NAMALWA (cell line): ENCODE data around the gene MRGPRF.

Experiments
- DNase-seq: peaks from one replicate; pipeline ENCODE4 v3.0.0-alpha.2; 2015; ENCODE audit warnings: low spot score

The MRGPRF gene

GRCh38 chr11:69022260-69022659, 9.2 kb upstream of the MRGPRF start:
- no peak for DNase-seq

DNA sequence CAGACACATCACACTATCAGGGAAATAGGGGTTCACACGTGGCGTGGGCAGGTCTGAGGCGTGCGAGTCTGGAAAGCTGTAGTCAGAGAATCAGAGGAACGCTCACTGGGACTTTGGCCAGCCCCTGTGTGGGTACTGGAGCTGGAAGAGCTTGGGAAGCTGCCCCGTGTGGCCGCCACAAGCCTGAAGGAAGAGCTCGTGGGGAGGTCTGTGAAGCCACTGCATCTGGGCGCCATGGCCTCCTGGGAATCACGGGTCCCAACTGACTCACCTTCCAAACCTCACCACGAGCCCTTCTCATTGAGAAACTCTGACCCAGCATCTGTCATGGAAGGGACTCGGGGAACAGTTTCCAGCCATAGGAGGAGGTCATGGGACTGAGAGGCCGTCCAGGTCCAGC, 5.9 kb upstream of the MRGPRF start:
- no peak for DNase-seq

DNA sequence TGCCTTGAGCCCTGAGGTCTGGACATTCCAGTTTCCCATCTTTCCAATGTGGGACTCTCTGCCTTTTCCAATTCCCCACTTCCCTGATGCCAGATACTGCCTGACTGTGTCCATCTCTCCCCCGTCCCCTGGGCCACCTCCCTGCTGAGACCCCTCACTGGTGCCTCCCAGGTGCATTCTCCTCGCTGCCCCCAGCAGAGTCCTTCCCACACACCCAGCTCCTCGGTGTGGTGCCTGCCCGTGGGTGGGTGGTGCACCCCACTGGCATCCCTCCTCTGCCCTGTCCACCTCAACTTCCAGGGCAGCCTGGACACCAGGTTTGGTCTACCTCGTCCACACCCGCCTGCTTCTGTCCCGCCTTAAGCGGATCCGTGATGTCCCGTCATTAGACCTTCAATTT, 4.9 kb upstream of the MRGPRF start:
- DNase-seq, result no peak

DNA sequence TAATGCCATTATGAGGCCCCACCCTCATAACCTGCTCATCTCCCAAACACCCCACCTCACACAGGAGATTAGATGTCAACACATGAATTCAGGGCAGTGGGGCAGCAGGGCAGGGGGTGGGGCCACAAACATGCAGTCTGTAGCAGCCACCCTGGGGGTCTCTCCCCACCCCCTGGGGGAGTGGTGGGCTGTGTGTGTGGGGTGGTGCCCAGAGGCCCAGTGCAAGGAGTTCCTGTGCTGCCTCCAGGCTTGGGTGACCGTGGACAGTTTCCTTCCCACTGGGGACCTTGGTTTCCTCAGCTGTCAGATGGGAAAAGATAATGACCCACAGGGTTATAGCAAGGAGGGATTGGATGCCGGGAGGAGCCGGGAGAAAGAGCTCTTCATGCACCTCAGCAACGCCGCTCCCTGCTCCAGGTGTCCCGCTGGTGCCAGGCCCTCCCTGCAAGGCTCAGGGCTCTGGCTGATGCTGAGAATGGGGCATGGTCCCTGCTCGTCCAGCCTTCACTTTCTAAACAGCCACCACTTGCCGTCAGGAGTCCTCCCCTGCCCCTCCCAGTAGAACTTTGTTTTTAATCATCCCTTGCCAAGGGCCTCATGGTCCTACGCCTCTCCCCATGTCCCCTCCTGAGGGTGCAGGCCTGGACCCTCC, 2.0 kb upstream of the MRGPRF start:
- no peak for DNase-seq

GRCh38 chr11:69014084-69014851, 1.2 kb upstream of the MRGPRF start:
- DNase-seq, result no peak

- DNase-seq, result no peak
These were observed 696 bp downstream of the MRGPRF start for GRCh38 chr11:69012092-69013008.

DNA sequence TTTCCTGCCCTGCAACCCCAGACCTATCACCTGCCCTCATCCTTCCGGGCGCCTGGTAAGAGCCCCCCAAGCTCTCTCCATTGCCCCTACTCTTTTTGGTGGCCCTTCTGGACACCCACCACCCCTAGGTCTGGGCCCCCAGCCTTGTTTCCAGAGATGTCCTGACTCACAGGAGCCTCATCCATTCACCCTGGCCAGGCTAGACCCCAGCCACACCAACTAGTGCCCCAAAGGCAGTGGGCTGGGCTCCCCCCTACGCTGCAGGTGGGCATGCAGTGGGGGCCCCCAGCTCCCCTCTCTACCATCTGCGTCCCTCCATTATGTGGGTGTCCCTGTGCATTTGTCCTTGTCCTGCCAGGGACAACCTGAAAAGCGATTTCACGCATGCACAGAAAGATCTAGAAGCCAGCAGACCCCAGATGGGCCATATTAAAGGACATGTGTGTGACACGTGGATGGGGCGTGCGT, 1.4 kb downstream of the MRGPRF start:
- no peak for DNase-seq

- no peak for DNase-seq
These were observed 2.0 kb downstream of the MRGPRF start for GRCh38 chr11:69010964-69011623.

DNA sequence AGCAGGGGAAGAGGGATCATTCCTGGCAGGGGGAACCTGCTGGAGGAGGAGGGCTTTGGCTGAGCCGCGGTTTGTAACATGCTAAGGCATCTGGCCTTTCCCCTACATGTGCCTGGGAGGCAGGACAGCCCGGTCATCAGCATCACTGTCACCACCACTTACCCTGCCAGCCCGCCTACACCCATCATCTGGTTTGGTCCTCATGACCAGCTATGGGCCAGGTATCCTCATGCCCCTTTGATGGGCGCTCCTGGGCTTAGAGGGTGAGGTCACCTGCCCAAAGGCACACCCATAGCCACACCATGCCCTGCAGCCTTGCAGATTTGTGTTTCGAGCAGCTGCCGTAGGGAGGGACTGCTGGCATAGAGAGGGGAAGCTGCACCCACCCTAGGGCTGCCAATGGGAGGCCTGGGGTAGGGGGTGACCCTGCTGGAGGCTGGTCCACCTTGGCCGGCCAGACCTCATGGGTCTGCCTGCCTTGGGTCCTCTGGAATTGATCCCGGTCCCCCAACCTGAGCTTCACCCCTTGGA, 2.6 kb downstream of the MRGPRF start:
- DNase-seq, result no peak

GRCh38 chr11:69009441-69010211, 3.4 kb downstream of the MRGPRF start:
- no peak for DNase-seq

- no peak for DNase-seq
These were observed 4.2 kb downstream of the MRGPRF start for GRCh38 chr11:69008737-69009440.

- no peak for DNase-seq
These were observed 5.1 kb downstream of the MRGPRF start for GRCh38 chr11:69007975-69008381.

DNA sequence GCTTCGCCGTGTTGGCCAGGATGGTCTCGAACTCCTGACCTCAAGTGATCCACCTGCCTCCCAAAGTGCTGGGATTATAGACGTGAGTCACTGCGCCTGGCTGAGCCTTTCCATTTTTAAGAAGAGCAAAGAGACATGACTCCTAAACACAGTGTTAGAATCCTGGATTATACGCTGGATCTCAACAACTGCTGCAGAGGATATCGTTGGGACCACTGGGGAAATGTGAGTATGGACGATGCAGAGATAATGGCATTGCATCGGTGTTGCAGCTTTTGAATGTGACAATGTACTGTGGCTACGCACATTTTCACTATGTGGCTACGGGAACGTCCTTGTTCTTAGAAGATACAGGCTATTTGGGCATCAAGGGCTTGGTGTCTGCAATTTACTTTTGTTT, 6.2 kb downstream of the MRGPRF start:
- no peak for DNase-seq

GRCh38 chr11:69005631-69006368, 7.2 kb downstream of the MRGPRF start:
- DNase-seq, result no peak

GRCh38 chr11:69005183-69005630, 7.8 kb downstream of the MRGPRF start:
- no peak for DNase-seq

DNA sequence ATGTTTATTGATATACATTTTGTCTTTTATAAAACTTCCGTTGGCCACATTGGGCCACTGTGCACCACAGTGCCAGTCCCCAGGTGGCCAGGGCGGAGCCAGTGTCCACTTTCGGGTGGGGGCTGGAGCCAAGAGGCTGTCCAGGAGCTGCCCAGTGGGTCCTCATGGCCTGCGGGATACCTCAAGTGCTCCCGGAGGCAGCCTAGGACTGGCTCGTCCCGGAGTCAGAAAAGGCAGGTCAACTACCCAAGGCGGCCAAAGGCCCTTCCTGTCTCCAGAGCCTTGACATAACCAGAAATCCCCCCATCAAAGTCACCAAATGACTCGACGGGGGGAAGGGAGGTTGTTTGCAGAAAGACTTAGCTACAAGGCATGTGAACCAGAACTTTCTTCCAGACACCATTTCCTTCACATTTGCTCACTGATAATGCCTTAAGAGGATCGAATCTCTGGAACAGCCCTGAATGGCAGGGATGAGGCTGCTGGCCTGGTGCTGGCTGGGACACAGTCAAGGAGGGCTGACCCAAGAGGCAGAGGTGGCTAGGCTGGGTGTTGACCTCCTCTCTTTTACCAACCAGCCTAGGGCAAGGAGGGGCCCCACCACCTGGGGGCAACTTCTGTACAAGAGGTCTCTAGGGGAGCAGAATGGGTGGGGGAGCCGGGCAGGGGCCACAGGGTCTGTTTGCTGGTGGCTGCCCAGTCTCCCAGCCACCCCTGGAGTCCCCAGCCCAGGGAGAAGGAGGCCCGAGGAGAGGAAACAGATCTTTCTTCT, 8.4 kb downstream of the MRGPRF start:
- DNase-seq, result no peak

DNA sequence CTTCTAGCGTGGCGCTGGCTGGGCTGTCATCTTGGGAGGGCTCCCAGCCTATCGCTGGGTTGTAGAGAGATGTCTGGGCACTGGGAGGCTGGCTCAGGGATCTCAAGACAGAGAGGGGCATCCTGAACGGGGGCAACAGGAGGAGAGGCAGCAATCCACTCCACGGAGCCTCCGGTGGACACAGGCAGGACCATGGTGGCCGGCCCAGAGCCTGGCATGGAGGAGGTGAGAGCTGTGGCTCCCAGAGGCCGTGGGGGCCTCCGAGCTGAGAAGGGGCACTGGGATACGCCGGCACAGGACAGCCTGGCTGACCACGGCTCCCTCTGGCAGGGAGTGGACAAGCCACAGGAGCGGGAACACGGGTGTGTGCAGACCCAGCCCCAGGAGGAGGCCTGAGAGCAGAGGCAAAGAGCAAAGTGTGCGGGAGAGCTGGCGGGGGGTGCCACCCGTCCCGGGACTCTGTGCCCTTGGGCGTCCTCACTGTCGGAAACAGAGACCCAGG, 9.1 kb downstream of the MRGPRF start:
- no peak for DNase-seq

- DNase-seq, result no peak
These were observed 9.7 kb downstream of the MRGPRF start for GRCh38 chr11:69003301-69003865.
